ENCODE measurements around the gene EAPP.
"Not testable (repeated sequence)": the region's sequence is repeated elsewhere in the genome, so short reads cannot be mapped to it uniquely, and the experiment has no call there.

The EAPP gene, protein sequence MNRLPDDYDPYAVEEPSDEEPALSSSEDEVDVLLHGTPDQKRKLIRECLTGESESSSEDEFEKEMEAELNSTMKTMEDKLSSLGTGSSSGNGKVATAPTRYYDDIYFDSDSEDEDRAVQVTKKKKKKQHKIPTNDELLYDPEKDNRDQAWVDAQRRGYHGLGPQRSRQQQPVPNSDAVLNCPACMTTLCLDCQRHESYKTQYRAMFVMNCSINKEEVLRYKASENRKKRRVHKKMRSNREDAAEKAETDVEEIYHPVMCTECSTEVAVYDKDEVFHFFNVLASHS

GRCh38 chr14:34539407-34540180 lies at the start of gene EAPP:
EAPP (minus strand) TSS chr14:34539701; CDS start chr14:34539628, 73 bp downstream.
- peak; percentile 97 for DNase-seq (ENCODE audit: low spot score)

DNA sequence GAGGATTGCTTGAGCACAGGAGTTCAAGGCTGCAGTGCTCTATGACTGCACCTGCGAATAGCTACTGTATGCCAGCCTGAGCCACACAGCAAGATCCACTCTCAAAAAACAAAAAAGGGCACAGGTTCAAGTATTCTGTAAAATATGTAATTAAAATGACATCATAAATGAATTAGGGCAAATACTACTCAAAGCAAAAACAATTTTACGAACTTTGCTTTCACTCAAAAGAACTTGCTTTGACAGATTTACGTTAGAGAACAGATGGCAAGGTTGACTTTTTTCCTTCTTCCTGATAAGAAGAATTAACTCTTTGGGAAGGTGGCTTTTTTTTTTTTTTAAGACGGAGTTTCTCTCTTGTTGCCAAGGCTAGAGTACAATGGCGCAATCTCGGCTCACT lies 44.0 kb upstream of the EAPP start:
- DNase-seq (ENCODE audit: low spot score) = no peak

GRCh38 chr14:34582117-34582680 lies 42.7 kb upstream of the EAPP start:
- no peak for DNase-seq (ENCODE audit: low spot score)

- no peak for DNase-seq (ENCODE audit: low spot score)
Measured at GRCh38 chr14:34580381-34580780, 40.9 kb upstream of the EAPP start.

DNA sequence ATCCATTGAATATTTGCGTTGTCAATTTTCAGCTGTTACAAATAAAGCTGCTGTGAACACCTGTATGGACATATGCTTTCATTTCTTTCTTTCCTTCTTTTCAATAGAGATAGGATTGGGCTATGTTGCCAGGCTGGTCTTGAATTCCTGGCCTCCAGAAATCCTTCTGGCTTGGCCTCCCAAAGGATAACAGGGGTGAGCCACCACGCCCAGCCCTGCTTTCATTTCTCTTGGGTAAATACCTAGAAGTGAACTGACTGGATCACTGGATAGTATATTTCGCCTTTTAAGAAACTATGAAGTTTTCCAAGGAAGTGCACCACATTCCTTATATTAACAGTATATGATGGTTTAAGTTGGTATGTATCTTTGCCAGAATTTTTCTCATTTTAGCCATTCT lies 32.3 kb upstream of the EAPP start:
- no peak for DNase-seq (ENCODE audit: low spot score)

DNA sequence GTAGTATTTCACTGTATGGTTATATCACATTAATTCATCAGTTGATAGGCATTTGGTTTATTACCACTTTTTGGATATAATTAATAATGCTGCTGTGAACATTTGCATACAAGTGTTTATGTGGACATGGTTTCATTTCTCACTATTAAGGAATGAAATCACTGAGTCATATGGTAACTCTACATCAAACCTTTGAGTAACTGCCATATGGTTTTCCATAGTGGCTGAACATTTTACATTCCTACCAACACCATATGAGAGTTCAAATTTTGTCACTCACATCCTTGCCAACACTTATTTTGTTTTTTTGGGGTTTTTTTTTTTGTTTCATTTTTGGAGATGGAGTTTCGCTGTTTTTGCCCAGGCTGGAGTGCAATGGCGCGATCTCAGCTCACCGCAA lies 30.2 kb upstream of the EAPP start:
- no peak for DNase-seq (ENCODE audit: low spot score)

DNA sequence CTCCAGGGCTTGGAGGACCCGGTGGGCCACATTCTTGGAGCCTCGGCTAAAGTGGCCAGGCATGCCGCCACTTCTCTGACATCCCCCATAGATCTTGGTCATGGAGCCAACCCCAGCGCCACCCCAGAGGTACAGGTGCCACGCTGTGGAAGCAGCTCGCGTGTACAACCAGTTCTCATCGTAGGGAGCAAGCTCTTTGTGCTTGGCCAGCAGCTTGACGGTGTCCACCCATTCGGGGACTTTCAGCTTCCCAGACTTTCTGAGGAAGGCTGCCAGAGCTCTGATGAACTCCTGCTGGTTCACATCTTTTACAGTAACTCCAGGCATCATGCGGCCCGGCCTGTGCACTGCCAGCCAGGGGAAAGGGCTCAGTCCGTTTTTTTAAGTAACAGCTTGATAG lies 29.3 kb upstream of the EAPP start:
- no peak for DNase-seq (ENCODE audit: low spot score)

GRCh38 chr14:34562776-34563150 lies 23.3 kb upstream of the EAPP start:
- no peak for DNase-seq (ENCODE audit: low spot score)

- DNase-seq (ENCODE audit: low spot score) = not testable (repeated sequence)
Measured at GRCh38 chr14:34562037-34562775, 22.7 kb upstream of the EAPP start.

- not testable (repeated sequence) for DNase-seq (ENCODE audit: low spot score)
Measured at GRCh38 chr14:34556498-34556829, 17.0 kb upstream of the EAPP start.

DNA sequence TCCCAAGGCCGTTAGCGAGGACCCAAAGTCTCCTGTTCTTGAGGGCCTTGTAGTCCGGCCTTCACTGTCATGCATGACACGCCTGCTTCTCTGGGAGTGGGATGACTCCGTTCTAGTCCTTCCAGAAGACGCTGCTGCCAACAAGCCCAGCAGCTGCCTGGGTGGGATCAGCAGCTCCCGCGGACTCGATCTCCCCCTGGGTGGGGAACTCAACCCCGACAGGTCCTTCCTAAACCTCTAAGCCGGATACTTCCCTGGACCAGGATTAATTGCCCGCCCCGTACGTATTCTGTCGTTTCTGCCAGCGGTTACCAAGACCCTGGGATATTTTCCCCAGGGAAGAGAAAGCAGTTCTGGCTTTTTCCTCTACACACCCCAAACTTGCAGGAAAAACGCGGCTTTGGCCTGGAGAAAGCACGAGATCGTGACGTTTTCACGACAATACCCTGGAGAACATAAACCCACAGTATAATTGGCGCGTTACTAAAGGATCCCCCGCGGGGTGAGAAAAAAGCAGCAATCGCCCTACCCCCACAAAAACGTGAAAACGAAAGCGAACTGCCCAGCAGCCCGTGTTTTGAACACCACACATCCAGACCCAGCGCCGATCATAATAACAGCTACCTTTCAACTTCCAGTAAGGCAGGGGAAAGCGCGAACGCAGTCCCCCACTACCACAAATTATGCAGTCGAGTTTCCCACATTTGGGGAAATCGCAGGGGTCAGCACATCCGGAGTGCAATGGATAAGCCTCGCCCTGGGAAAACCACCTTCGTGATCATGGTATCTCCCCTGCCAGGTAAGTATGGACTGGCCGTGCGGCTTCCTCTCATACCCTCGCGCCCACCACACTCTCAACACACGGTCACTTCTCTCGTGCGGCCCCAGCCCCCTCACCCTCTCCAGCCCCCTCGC lies 16.3 kb upstream of the EAPP start:
- DNase-seq (ENCODE audit: low spot score) = not testable (repeated sequence)

- no peak for DNase-seq (ENCODE audit: low spot score)
Measured at GRCh38 chr14:34554540-34555250, 15.2 kb upstream of the EAPP start.

DNA sequence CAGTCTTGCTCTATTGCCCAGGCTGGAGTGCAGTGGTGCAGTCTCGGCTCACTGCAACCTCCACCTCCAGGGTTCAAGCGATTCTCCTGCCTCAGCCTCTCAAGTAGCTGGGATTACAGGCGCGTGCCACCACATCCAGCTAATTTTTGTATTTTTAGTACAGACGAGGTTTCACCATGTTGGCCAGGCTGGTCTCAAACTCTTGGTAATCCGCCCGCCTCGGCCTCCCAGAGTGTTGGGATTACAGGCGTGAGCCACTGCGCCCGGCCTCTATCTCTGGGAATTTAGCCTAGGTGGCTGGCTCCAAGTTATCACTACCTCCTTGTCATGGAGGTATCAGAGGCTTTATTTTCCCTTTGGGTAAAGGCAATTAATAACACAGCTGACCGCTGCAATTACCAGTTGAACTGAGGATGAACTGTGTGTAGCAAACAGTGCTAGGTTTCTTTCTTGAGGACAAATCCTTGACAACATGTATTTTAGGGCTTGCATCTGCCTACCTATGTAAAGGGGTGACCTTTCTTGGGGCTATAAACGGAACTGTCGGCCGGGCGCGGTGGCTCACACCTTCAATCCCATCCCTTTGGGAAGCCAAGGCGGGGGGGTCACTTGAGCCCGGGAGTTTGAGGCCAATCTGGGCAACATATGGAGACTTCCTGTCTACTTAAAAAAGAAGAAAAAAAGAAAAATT lies 9.9 kb upstream of the EAPP start:
- not testable (repeated sequence) for DNase-seq (ENCODE audit: low spot score)

DNA sequence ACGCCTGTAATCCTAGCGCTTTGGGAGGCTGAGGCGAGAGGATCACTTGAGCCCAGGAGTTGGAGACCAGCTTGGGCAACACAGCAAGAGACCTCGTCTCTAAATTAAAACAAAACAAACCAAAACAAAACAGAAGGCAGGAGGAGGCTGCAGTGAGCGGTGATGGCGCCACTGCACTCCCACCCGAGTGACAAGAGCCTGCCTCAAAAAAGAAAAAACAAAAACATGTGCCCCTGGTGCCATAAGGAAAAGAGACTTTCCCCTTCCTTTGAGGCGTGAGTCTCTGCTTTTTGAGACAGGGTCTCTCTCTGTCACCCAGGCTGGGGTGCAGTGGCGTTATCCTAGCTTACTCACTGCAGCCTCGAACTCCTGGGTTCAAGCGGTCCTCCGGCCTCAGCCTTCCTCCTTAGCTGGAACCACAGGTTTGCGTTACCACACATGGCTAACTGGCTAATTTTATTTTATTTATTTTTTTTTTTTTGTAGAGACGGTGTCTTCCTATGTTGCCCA lies 9.0 kb upstream of the EAPP start:
- no peak for DNase-seq (ENCODE audit: low spot score)

- not testable (repeated sequence) for DNase-seq (ENCODE audit: low spot score)
Measured at GRCh38 chr14:34547136-34547520, 7.6 kb upstream of the EAPP start.

DNA sequence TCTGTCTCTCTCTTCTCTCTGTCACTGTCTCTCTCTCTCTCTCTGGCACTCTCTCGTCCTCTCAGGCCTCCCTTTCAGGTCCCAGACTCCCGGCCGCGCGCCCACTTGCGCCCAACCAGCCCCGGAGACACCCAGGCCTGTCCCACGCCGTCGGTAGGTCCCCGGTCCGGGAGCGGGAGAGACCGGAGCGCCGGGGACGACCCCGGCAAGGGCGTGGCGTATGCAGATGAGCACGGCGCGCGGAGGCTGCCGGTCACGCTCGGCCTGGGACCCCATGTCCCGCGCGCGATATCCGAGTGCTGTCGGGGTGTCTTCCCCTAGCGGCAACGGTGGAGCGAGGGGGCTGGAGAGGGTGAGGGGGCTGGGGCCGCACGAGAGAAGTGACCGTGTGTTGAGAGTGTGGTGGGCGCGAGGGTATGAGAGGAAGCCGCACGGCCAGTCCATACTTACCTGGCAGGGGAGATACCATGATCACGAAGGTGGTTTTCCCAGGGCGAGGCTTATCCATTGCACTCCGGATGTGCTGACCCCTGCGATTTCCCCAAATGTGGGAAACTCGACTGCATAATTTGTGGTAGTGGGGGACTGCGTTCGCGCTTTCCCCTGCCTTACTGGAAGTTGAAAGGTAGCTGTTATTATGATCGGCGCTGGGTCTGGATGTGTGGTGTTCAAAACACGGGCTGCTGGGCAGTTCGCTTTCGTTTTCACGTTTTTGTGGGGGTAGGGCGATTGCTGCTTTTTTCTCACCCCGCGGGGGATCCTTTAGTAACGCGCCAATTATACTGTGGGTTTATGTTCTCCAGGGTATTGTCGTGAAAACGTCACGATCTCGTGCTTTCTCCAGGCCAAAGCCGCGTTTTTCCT lies 7.0 kb upstream of the EAPP start:
- not testable (repeated sequence) for DNase-seq (ENCODE audit: low spot score)

- not testable (repeated sequence) for DNase-seq (ENCODE audit: low spot score)
Measured at GRCh38 chr14:34540181-34541059, 919 bp upstream of the EAPP start.

GRCh38 chr14:34538871-34539406 lies 562 bp downstream of the EAPP start:
- no peak for DNase-seq (ENCODE audit: low spot score)

Measured in activated CD4-positive, alpha-beta T cell treated with anti-CD3 and anti-CD28 coated beads, Interleukin-2, Interleukin-4, amounts not matched to agents 100 ng/mL and 50 ng/mL, durations not matched to agents 16 hours and 8 hours (primary cell).